ENCODE data around the gene U2AF2.

DNA sequence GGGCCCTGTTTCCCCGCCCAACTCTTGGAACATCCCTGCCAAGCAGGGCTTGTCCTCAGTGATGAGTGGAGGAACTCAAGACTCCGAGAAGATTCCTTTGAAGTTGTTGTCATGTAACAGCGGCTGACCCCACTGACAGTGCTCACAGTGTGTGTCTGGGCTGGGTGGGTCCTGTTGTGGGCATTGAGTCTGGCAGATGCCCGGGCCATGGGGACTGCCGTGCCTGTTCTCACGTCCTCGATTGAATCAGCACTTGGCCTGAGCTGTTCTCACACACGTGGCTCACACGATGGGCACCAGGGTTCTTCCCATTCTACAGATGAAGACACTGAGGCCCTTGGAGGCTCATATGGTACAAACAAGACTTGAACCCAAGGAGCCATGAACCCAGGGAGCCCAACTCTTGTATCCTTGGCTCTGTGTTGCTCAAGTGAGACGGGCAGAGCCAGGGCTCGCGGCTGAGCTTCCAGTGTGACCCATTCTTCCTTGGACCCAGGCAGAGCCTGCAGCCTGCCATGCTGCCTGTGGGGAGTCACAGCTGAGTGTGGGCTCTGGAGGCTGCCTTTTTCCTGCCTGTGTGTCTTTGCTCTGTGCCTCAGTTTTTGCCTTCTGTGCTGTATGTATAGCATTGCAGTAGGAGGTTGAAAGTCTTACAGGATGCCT is 11.6 kb downstream of the U2AF2 start:
- TF ChIP-seq EZH2 (IDR thresholded peaks at IDR 0.05; ENCODE audit: insufficient read depth, poor library complexity, severe bottlenecking) (no peak), EZH2phosphoT487 (IDR thresholded peaks at IDR 0.05; ENCODE audit: insufficient read depth, low read depth) (no peak)

All from GM23248 (cell line).